Calu3 (cell line): Measurements from ENCODE around the gene ATG7. TPM values are rescaled to one million over a fixed set of nuclear protein-coding genes. Genes with fewer than 3 reads are reported as not detected.

ENCODE experiments used
- BruUV-seq: library from RNA; stranded (reverse); fragments of 400-500 nt; replicated peaks from 2 replicates; lab custom pipeline; 2021; lab: Mats Ljungman, UMichigan
- CTCF ChIA-PET: fragments of 300-600 bp; sonication (Branson Sonifier 250); formaldehyde crosslinking; loops from one replicate; lab custom pipeline; 2022; ENCODE audit warnings: antibody characterized with exemption; lab: Charles Lee
- DNase-seq: peaks from one replicate; pipeline ENCODE4 v3.0.0; 2022
- H3K27ac Mint-ChIP-seq: one replicate; pipeline ENCODE4 v1.8.0; 2022; ENCODE audit warnings: mixed read lengths; ENCODE audit not compliant: unreplicated experiment
- H3K27me3 Mint-ChIP-seq: one replicate; pipeline ENCODE4 v1.8.0; 2022; ENCODE audit warnings: mixed read lengths; ENCODE audit not compliant: unreplicated experiment
- H3K36me3 Mint-ChIP-seq: one replicate; pipeline ENCODE4 v1.8.0; 2022; ENCODE audit warnings: mild to moderate bottlenecking, moderate library complexity, mixed read lengths; ENCODE audit not compliant: insufficient read depth, unreplicated experiment
- H3K4me1 Mint-ChIP-seq: one replicate; pipeline ENCODE4 v1.8.0; 2022; ENCODE audit warnings: mild to moderate bottlenecking, low read depth, mixed read lengths; ENCODE audit not compliant: unreplicated experiment
- H3K4me3 Mint-ChIP-seq: one replicate; pipeline ENCODE4 v1.8.0; 2022; ENCODE audit warnings: mild to moderate bottlenecking, low read depth, moderate library complexity, mixed read lengths; ENCODE audit not compliant: unreplicated experiment
- H3K9me3 Mint-ChIP-seq: one replicate; pipeline ENCODE4 v1.8.0; 2022; ENCODE audit warnings: low read depth, mixed read lengths; ENCODE audit not compliant: unreplicated experiment
- CTCF ChIP-seq: fragments of 200-600 bp; IDR thresholded peaks from one replicate; pipeline ENCODE4 v1.8.0; 2022; ENCODE audit warnings: antibody characterized with exemption; ENCODE audit not compliant: unreplicated experiment
- intact Hi-C: fragments of 100-400 bp; cut with micrococcal nuclease; formaldehyde crosslinking; loops from one replicate; pipeline ENCODE4 v1.10.0; 2022; ENCODE audit not compliant: unreplicated experiment
- total RNA-seq: library from RNA; stranded (reverse); gene quantifications from 2 replicates; pipeline ENCODE4 v1.2.3, GENCODE V29; 2022

Gene ATG7
- total RNA-seq, 1 experiment from 2014 or later, result 37.3 TPM

GRCh38 chr3:11513817-11514135, 241.6 kb downstream of the ATG7 start:
- peaks cover 11% of the 10 kb centered on the region for H3K4me1 Mint-ChIP-seq
- intact Hi-C loops, result no loop called here
- no peak for DNase-seq
- H3K9me3 Mint-ChIP-seq, result no peaks in the 10 kb centered on the region
- H3K36me3 Mint-ChIP-seq, result peaks cover 10% of the 10 kb centered on the region
- H3K27me3 Mint-ChIP-seq, result no peaks in the 10 kb centered on the region
- no peak overlapping the region for H3K27ac Mint-ChIP-seq
- no TSS peak for BruUV-seq
- H3K4me3 Mint-ChIP-seq, result no peak overlapping the region
- TF ChIP-seq CTCF, result no peak
- CTCF ChIA-PET, result no interaction called here

GRCh38 chr3:11514191-11514821, 242.1 kb downstream of the ATG7 start:
- no peak for TF ChIP-seq CTCF
- no peak for DNase-seq
- no peak overlapping the region for H3K27ac Mint-ChIP-seq

GRCh38 chr3:11517601-11518000, 245.4 kb downstream of the ATG7 start:
- Mint-ChIP-seq H3K4me1 (no peaks in the 10 kb centered on the region), H3K27ac (no peak overlapping the region), H3K4me3 (no peak overlapping the region), H3K27me3 (no peaks in the 10 kb centered on the region), H3K36me3 (peaks cover 6% of the 10 kb centered on the region), H3K9me3 (no peaks in the 10 kb centered on the region)
- no TSS peak for BruUV-seq
- no peak for TF ChIP-seq CTCF
- no peak for DNase-seq
- intact Hi-C loops, result no loop called here
- CTCF ChIA-PET, result no interaction called here

More at GRCh38 chr3:11514191-11514821, 242.1 kb downstream of the ATG7 start:
- no TSS peak for BruUV-seq
- CTCF ChIA-PET, result no interaction called here
- Mint-ChIP-seq H3K4me3 (no peak overlapping the region), H3K4me1 (peaks cover 6% of the 10 kb centered on the region), H3K36me3 (peaks cover 10% of the 10 kb centered on the region), H3K27me3 (no peaks in the 10 kb centered on the region), H3K9me3 (no peaks in the 10 kb centered on the region)
- intact Hi-C loops, result no loop called here

GRCh38 chr3:11521167-11521566, 249.0 kb downstream of the ATG7 start:
- intact Hi-C loops, result no loop called here
- Mint-ChIP-seq H3K4me3 (no peak overlapping the region), H3K36me3 (peaks cover 4% of the 10 kb centered on the region), H3K9me3 (no peaks in the 10 kb centered on the region), H3K27ac (no peak overlapping the region), H3K27me3 (no peaks in the 10 kb centered on the region), H3K4me1 (no peaks in the 10 kb centered on the region)
- BruUV-seq, result no TSS peak
- DNase-seq, result no peak
- no peak for TF ChIP-seq CTCF
- CTCF ChIA-PET, result interaction anchor here (0.6 kb wide), 1 partner anchor 50 kb away, joined by 4 read pairs; no protein-coding TSS in a partner anchor
